GOT3 (cell line): ENCODE data around the gene LHX1.

Experiments used
- DNase-seq: peaks from one replicate; lab custom pipeline; 2025; ENCODE audit warnings: mixed read lengths; lab: John Stamatoyannopoulos, UW

LHX1 gene

GRCh38 chr17:36922175-36922574 lies 15.1 kb upstream of the LHX1 start:
- no peak for DNase-seq

GRCh38 chr17:36923814-36924221 lies 13.5 kb upstream of the LHX1 start:
- no peak for DNase-seq

- DNase-seq = no peak
These were observed 11.0 kb upstream of the LHX1 start for GRCh38 chr17:36926226-36926625.

- no peak for DNase-seq
These were observed 10.6 kb upstream of the LHX1 start for GRCh38 chr17:36926701-36927100.

GRCh38 chr17:36928471-36929345 lies 8.6 kb upstream of the LHX1 start:
- DNase-seq = no peak

GRCh38 chr17:36929851-36930582 lies 7.3 kb upstream of the LHX1 start:
- DNase-seq = no peak

GRCh38 chr17:36930583-36930900 lies 6.7 kb upstream of the LHX1 start:
- no peak for DNase-seq

GRCh38 chr17:36931096-36931696 lies 6.1 kb upstream of the LHX1 start:
- DNase-seq = no peak

GRCh38 chr17:36931697-36932382 lies 5.4 kb upstream of the LHX1 start:
- DNase-seq = no peak

GRCh38 chr17:36932383-36932693 lies 4.9 kb upstream of the LHX1 start:
- DNase-seq = no peak

- no peak for DNase-seq
These were observed 4.4 kb upstream of the LHX1 start for GRCh38 chr17:36932694-36933511.

GRCh38 chr17:36933512-36934143 lies 3.6 kb upstream of the LHX1 start:
- no peak for DNase-seq

- DNase-seq = no peak
These were observed 3.1 kb upstream of the LHX1 start for GRCh38 chr17:36934144-36934691.

GRCh38 chr17:36934692-36935630 lies 2.3 kb upstream of the LHX1 start:
- DNase-seq = no peak

- no peak for DNase-seq
These were observed 1.4 kb upstream of the LHX1 start for GRCh38 chr17:36935671-36936454.

- no peak for DNase-seq
These were observed 747 bp upstream of the LHX1 start for GRCh38 chr17:36936455-36937000.

- no peak for DNase-seq
These were observed 787 bp downstream of the LHX1 start for GRCh38 chr17:36937959-36938565.

- DNase-seq = no peak
These were observed 1.3 kb downstream of the LHX1 start for GRCh38 chr17:36938566-36939051.
